Measurements from ENCODE around the gene MELTF.
A peak's percentile ranks its signal among the peaks of the same experiment; 100 is the strongest.

MELTF gene

DNA sequence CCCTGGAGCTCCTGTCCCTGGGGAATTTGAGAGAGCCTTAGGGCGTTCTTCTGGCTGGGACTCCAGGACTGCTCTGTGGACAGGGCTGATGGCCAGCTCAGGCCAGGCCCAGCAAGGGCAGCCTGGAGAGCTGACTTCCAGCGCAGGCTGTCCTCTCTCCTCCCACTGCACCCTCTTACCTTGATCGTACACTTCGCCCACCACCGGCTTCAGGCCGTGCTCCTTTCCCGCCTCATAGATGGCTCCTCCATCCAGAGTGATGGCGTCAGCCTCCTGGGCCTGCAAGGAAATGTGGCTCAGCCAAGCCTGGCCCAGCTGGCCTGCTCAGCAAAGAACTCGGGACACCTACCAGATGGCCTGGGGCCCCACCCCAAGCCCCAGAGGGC lies 3.1 kb downstream of the MELTF start:
- no peak for DNase-seq

DNA sequence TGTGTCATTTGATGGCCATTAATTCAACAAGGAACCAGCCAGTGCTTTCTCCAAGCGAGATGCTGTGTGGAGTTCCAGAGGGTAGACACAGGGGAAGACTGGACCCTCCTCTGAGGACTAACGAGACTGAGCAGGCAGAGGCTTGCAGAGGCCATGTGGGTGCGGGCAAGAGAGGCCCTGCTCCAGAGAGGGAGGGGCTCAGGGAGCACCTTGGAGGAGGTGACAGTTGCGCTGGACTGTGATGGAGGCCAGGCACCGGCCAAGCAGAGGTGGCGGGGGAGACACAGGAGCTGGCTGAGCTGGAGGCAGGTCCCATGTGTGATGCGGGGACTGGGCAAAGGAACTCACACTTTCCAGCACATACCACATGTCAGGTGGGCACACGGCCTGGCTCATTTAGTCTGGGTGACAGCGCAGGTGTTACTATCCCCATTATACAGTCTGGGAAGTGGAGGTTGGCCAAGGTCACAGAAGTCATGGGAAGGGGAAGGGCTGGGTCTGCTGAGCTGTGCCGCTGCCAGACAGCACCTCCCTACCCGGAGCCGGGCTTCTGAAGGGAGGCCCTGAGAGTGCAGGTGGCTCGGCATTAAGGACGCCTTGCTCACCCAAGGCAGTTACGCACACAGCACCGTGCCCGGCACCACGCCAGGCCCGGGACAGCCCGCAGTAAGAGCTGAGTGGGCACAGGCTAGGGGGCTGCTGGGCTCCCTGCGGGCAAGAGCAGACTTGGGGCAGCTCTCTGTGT lies 3.7 kb downstream of the MELTF start:
- DNase-seq, result no peak

DNA sequence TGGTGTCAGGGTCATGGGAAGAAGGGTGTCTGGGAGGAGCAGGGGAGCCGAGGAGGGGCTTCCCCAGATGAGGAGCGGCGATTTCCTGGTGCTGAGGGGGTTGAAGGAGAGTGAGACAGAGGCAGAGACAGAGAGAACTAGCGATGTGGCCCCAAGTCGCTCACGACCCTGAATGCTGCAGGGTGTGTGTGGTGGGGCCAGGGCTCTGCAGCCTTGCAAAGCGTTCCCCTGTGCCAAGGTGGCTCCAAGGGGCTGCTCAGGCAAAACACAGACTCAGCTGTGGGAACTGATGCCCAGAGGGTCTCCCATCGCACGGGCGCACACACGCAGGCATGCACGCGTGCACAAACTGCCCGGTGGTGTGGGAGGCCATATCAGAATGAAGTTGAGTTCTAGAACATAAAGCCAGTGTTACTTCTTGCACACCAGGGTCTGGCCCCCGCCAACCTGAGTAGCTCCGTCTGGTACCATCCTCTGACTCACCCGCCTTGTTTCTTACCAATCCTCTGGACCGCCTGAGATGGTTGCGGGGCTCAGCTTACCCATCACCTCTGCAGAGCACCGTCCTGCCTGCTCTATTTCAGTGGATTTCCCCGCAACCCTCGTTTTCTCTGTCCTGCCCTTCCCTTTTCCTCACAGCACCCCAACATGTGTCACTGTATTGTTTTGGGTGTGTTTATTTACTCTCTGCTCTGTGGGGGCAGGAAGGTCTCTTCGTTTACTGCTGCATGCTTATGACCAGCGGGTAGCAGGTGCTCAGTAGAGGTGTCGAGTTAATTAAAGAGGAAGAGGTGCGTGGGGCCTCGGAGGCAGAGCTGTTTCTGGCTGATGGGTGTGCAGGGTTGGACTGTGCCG lies 4.5 kb downstream of the MELTF start:
- no peak for DNase-seq

DNA sequence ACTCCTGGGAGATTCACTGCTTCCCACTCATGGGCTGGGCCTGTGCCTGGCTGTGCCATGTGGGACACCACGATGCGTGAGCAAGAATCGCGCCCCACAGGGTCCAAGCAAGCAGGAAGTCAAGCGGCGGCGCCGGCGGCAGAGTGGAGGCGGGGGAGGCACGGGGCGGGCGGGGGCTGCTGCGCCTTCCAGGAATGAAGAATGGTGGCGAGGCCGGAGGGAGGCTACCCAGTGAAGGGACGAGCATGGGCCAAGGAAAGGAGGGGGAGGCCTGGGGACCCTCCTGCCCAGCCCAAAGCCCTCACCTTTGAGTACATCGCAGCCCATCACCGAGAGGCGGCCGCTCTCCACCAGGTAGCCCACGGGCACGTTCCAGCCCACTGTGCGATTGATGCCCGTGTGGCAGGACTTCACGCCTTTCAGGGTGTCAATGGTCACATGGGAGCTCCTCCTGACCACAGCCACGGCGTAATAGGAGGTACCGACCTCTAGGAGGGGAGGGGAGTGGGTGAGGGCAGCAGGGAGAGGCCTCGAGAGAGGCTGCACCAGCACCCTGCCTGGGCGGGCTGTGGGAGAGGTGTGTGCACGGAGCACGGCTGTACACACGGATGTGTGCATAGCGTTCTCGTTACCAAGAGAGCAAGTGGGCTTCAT lies 5.5 kb downstream of the MELTF start:
- DNase-seq, result no peak

DNA sequence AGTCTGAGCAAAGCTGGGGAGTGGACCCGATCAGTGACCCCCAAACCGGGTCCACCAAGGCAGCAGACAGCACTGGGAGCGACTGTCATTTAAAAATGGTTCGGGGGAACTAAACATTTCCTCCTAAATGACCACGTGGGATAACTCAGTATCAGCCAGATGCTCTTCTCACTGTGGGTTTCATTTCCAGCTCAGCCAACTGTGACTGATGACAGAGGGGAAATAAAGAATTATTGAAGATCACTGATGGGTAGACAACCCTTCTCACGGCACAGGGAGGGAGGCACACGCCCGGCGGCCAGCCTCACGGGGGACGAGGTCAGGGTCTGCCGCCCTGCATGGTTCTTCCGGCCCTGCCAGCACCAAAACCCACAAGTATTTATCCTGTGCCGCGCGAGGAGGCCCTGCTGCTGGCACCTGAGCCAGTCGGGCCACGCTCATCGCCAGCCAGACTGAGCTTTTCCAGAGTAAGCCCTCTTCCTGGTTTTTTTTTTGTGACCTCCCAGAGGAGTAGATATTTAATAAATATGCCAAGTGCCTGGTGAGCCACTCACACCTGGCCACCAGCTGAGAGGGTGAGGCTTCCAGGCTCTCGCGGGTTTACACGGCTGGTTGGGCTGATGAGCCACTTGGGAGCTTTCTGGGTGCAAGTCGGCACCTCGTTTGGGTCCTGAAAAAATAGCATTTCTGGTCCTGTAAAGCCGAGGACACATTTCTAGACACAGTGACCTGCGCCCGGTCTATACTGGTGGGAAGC lies 6.2 kb downstream of the MELTF start:
- DNase-seq, result peak in 1 of 2 donors; percentile 40

DNA sequence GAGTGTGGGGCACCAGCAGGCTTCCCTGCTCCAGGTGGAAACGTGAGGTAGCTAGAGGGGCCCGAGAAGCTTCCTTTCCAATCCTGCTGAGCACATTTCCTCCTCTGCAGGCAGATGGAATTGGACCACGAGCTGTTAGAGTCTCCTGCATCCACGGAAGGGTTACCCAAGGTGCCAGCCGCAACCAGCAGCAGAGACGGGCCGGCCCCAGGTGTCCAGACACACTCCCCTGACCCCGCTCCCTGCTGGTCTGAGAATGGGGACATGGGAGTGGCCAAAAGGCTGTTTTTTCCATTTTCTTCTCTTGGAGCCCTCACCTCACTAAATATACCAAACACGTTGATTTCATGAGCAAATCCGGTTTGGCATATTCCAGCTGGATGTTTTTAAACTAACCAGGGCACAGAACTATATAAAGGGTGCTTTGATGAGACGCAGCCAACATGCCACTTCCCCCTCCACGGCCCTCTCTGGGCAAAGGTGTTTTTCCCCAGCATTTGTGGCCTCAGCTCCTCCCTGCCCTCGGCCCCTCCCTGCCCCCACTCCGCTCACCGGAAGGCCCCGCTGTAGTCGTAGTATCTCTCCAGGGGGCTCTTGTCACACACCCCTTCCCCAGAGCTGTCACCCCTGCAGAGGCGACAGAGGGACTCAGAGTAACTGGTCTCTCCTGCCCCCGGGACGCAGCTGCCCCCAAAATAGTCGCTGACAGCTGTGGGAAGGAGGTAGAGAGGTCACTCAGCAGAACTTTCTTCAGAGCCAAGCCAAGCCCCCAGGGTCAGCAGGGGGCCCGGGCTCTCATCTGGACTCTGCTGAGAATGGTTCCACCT lies 7.0 kb downstream of the MELTF start:
- DNase-seq, result no peak

DNA sequence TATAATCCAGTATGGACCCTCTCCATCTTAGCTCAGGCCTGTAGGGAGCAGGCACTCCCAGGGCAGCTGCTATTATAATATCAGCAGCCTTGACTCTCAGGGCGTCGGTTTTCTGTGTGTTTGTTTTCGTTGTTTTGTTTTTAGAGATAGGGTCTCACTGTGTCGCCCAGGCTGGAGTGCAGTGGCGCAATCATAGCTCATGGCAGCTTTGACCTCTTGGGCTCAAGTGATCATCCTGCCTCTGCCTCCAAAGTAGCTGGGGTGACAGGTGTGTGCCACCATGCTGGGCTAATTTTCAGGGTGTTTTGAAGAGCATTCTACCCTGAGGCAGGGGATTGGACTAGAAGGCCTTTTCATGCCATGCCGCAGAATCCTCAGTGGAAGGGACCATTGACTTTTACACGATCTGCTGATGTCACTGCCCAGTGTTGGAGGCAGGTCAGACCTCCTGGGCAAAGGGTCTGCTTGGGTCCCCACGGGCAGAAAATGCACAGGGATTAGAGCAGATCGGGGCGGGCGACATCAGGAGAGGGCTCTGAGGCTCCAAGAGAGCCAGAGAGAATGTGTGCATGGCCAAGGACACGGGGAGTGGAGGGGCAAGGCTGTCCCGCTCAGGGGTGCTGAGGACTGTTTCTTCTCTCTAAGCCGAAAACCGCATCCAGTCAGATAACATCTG lies 7.8 kb downstream of the MELTF start:
- no peak for DNase-seq

DNA sequence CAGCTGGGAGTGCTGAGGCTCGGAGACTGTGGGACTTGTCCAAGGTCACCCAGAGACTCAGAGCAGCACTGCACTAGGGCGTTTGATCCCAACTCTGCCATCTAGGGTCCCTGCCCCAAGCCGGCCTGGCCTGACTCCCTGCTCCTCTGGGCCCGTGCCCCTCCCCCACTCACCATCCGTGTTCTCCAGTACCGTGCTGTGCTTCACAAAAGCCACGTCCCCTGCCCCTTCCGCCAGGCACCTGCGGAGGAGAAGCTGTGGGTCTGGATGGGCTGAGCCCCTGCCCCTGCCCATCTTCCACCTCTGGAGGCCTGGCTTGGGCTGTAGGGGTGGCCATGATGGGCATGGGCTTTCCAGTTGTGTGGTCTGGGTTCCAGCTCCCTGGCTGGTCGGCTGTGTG lies 8.4 kb downstream of the MELTF start:
- DNase-seq, result no peak

DNA sequence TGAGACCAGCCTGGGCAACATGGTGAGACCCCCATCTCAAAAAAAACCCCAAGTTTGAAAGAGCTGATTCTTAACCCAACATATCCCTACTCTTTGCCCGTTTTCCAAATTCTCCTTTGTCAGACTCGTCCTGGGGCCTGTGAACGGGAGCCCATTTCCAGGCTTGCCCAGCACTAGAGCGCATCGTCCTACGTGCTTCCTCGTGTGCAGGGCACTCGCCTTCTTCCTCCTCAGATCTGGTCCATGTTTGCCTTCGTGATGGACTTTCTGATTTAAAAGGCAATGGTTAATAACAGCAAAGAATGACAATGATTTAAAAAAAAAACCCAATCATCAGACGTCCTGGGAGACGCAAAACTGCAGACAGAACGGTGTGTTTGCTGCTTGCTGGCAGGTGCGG lies 10.1 kb downstream of the MELTF start:
- no peak for DNase-seq

DNA sequence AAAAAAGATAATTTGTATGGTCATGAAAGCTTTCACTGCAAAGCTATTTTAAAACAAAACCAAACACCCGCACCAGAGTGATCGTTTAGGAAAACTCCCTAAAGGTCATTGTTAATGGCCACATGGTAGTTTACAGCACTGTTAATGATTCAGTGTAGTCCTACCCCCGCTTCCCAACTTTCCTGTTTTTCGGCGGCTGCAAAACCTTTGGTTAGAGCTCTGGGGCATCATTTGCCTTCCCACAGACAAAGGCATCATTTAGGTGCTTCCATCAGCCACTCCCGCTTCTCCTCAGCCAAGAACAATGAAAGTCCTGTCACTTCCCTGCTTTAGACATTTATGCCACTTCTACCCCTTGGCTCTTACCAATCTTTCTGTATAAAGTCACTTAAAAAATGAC lies 10.6 kb downstream of the MELTF start:
- DNase-seq, result no peak

DNA sequence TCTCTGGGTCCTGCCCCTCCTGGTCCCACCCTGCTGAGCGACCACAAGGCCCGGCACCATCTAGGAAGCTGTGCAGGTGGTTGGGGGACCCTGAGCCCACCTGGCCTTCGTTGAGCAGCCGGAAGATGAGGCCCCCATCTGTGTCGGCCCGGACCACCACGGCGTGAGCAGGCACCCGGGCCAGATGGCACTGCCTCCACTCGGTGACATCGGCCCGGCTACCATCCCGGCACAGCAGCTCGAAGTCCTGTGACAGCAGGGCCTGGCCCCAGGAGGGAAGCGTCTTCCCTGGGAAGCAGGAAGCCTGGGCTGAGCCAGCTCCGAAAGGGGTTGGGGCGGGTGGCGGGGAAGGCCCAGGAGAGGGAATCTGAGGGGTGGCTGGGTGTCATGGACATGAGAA lies 12.6 kb downstream of the MELTF start:
- DNase-seq, result no peak

DNA sequence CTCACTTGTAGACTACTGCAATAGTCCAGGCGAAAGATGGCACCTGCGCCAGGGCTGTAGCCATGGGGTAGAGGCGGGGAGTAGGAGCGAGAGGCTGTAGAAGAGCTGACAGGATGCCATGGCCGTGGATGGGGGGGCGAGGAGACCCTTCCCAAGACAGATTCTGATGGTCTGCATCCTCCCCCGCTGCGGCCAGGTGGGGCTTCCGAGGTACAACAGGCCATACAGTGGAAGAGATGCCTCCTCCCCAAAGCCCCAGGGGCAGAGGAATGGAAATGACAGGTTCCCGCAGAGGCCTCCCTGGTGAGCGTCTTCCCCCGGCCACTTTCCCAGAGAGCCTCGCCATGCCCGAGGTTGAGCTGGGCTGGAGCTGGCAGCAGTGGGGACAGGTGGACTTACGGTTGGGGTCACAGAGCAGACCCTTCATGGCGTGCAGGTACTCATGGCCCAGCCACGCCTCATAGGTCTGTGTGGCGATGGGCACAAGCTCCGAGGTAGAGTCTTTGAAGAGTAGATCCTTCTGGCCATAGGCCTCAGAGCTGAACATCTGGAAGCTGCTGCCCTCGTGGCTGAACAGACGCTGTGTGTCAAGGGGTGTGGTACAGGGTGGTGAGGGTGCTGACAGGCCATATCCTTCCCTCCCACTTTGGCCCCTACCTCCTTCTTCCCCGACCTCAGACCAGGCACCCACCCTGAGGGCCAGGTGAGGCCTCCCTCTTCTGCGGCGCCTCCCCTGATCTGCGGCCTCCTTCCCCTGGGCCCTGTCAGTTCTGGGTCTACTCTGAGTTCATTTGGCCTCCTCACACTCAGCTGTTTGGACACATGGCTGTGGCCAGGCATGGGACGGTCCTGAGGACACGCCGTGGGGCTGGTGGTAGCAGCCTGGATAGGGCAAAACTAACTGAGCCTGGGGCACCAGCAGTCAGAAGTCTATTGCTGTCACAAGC lies 13.6 kb downstream of the MELTF start:
- no peak for DNase-seq

DNA sequence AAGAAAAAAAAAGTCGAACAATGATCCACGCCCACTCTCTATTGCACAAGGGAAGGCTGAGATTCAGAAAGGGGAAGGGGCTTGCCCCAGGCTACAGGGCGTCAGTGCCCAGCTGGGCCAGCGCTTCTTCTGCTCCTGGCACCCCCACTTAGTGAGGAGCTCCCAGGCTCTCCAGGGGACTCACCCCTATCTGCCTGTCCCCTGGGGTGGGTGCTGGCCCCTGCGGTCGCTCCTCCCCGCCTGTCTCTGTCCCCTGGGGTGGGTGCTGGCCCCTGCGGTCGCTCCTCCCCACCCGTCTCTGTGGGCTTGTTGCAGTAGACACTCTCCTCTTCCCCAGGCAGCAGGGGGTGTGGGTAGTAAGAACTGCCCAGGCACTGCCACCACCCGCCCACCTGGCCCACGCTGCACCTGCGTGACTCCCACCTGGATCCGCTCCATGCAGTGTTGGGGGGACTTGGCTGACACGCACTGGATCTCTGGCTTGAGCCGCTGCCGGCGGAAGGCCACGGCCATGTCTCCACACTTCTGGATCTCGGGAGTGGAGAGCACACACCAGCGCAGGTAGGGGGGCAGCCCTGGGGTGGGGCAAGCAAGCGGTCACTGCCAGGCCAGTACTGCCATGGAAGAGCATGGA lies 14.6 kb downstream of the MELTF start:
- no peak for DNase-seq

DNA sequence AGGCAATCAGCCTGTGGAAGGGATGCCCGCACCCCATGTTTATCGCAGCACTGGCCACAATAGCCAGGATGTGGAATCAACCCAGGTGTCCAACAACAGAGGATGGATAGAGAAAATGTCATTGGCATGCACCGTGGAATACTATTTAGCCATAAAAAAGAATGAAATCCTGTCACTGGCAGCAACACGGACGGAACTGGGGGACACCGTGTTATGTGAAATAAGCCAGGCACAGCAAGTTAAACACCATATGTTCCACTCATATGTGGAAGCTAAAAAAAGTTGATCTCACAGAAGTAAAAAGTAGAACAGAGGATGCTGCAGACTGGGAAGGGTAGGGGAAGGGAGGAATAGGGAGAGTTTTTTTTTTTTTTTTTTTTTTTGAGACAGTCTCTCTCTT lies 15.6 kb downstream of the MELTF start:
- no peak for DNase-seq

DNA sequence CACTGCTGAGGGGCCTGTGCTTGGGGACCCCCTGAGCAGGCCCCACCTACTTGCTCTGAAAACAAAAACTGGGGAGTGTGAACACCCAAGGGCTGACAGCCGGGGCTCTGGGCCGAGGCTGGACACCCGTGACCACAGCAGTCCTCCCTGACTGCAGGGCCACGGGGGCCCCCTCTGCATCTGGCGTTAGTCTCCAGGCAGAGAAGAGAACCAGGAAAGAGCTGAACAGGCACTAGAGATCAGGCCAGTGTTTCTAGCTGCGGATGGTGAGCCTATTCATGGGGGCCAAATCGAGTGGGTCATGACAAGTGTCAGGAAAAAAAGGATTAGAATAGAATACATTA lies 17.1 kb downstream of the MELTF start:
- no peak for DNase-seq

DNA sequence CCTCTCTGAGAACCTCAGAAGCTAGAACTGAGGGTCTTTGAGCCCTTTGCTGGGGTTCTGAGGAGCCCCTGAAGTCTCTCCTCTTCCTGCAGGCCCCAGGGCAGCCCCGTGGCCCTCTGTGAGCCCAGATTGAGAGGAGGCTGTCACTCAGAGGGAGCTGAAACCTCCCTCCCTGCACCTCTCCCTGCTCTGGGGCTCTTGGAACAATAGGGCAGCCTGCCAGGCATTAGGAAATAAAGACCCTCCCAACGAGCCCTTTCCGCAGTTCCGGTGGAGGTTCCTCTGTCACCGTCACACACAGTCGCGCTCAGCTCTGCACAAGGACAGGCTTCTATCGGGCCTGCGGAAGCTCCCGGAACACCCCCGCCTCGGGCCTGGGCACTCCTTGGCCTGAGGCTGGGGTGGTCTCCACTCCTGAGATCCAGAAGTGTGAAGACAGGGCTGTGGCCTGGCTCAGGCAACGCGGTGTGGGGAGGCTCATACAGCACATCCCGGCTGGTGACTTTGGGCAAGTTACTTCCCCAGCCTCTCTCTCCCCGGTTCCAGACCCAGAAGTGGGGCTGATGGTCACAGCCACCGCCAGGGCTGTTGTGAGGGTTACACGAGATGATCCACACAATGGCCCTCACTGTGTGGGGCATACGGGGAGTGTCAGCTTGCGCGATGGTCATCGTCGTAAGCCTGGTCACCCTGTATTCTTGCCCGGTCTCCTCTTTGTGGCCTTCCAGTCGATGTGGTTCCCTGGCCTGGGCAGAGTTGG lies 17.7 kb downstream of the MELTF start:
- no peak for DNase-seq

DNA sequence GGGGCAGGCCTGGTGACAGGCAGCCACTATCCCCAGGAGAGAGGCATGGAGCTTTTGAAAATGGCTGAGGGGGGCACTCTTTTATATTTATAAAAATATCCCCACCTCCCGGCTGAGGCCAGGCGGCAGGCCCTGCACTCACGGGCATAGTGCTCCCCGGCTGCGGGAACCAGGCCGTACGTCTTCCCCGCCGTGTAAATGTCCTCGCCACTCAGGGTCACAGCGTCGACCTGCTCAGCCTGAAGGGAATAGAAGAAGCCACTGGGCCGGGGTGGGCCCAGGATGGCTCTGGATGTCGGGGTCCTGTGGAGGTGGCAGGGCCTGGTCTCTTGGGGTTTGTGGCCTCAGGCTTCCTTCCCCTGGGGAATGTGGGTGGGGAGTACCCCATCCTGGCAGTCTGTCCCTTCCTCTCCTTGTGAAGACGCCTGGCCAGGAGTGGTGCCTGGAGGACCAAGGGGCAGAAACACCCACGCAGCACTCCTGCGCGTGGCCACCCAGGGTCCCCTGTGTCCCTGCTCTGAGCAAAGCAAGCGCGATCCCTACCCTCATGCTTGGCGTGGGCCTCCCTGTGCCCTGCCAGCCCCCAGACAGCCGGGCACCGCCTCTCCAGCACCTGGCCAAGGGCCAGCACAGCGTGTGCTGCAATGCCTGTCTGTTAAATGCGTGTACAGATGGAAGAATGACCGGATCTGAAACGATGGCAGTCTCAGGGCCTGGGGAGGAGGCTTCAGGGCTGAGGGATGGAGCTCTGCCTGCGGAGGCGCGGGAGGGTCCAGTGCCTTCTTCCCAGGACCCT lies 18.9 kb downstream of the MELTF start:
- DNase-seq, result no peak

DNA sequence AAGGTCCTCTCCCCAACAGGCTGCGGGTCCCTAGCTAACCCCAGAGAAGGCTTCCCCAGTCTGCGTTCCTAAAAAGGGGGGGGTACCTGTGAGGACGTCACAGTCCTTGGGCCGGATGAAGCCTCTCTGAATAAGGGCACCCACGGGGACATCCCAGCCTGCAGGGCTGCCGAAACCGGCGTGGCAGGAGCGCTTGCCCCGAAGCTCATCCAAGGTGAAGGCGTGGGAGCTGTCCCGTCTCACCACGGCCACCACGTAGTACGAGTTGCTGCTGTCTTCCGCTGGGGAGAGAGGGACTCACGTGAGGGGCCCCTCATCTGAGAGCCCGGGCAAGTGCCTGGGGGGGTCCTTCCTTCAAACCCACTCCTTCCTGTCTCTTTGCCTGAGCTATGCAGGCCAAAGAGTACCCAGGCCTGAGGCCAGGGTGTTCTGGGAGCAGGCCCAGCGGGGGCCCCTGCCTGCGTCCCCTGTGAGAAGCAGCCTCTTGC lies 20.0 kb downstream of the MELTF start:
- DNase-seq, result no peak
